Activated CD4-positive, alpha-beta T cell treated with anti-CD3 and anti-CD28 coated beads, Interleukin-2, Interleukin-4, amounts not matched to agents 100 ng/mL and 50 ng/mL, durations not matched to agents 16 hours and 8 hours (primary cell): ENCODE data around the gene POLR2A.
"Not testable (repeated sequence)": the region's sequence is repeated elsewhere in the genome, so short reads cannot be mapped to it uniquely, and the experiment has no call there.

Experiments
- DNase-seq: peaks from one replicate; pipeline ENCODE4 v3.0.0-alpha.2; 2020; ENCODE audit warnings: low spot score

POLR2A gene

DNA sequence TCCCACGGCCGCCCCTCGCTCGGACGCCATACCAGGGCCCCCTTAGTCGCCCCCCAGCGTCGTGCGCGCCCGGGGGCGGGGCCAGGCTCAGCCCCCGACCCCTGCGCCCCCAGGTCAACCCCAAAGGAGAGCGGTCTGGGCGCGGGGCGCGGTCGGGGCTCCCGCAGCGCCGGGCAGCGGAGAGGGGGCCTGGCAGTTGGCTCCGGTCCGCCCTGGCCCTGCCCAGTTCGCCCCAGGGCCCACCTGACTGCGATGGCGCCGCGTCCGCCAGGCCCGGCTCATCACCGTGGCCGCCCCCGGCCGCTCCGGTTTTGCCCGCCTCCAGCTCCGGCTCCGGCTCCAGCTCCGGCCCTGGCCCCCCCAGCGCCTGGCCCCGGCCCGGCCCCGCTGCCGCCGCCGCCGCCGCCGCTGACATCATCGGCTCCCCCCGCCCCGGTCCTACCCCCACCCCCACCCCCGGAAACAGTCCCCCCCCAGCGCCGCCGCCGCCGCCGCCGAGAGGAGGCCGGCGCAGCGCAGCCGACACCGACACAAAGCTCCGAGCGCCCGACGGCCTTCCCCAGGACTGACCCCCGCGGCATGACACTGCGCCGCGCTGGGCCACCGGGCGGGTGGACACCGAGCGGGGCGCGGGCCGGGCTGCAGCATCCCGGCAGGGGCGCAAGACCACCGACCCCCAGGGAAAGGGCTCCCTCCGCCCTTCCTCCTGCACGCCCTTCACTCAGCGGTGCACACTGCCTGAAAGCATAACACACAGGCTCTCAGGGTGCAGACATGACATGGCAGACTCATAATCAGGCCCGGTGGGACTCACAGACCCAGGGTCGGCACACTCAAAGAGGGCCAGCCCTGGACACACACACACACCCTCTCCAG is 4.7 kb upstream of the POLR2A start, which contains the start of gene ZBTB4:
ZBTB4 (minus strand) TSS at position 419 of the 876 bp plus-strand sequence. CDS start 12,830 bp downstream, outside the sequence.
- peak; percentile 34 for DNase-seq

DNA sequence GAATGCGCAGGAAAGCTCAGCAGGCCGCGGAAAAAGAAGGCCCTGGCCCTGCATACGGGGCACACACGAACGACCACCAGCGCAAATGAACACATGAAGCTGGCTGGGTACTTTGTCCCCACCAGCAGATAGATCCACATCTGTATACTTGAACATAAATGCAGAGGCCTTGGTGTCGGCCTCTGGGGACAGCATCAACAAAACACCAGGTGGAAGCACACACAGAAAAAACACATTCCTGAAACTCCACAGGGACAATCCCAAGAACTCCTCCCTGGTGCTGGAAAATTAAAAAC is 4.1 kb upstream of the POLR2A start:
- no peak for DNase-seq

DNA sequence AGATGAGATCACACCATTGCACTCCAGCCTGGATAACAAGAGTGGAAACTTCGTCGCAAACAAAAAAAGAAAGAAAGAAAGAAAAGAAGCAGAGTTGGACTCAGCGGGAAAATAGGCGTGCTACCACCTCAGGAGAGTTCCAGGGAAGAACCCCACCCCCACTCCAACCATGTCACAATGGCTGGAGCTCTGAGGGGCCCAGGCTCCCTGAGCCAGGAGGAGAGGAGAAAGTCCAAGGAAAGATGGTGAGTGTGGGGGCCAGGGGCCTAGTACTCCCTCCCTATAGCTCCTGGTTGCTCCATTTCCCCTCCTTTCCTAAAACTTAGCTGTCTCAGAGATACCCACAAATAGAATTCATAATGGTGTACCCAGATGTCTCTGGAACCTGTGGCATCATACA is 2.9 kb upstream of the POLR2A start, which contains the start of gene SLC35G6:
SLC35G6 (plus strand) TSS at position 172 of the 400 bp plus-strand sequence; CDS start at position 243, 71 bp downstream.
- DNase-seq, result not testable (repeated sequence)

DNA sequence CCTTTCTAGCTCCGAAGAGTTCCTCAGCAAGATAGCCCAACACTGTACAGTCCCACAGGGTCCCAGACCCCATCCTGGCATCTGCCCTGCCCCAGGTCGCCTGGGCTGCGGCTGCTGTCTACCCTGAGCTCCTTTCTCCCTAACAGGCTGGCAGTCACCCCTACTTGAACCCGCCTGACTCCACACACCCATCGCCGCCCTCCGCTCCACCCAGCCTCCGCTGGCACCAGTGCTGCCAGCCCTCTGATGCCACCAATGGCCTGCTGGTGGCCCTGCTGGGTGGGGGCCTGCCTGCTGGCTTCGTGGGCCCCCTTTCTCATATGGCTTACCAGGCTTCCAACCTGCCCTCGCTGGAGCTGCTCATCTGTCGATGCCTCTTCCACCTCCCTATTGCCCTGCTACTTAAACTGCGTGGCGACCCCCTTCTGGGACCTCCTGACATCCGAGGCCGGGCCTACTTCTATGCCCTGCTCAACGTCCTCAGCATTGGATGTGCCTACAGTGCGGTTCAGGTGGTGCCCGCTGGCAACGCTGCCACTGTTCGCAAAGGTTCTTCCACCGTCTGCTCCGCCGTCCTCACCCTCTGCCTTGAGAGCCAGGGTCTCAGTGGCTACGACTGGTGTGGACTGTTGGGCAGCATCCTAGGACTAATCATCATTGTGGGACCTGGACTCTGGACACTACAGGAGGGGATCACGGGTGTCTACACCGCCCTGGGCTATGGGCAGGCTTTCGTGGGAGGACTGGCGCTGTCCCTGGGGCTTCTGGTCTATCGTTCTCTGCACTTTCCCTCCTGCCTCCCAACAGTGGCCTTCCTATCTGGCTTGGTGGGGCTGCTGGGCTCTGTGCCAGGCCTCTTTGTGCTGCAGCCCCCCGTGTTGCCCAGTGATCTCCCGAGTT is 2.1 kb upstream of the POLR2A start:
- not testable (repeated sequence) for DNase-seq

DNA sequence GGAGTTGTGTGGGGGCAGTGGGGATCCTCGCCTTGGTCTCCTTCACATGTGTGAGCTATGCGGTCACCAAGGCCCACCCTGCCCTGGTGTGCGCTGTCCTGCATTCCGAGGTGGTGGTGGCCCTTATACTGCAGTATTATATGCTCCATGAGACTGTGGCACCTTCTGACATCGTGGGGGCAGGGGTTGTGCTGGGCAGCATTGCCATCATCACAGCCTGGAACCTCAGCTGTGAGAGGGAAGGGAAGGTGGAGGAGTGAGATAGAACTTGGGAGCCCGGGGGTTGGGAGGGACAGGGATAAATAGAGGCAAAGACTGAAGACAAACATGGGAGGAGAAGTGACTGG is 1.5 kb upstream of the POLR2A start:
- not testable (repeated sequence) for DNase-seq

DNA sequence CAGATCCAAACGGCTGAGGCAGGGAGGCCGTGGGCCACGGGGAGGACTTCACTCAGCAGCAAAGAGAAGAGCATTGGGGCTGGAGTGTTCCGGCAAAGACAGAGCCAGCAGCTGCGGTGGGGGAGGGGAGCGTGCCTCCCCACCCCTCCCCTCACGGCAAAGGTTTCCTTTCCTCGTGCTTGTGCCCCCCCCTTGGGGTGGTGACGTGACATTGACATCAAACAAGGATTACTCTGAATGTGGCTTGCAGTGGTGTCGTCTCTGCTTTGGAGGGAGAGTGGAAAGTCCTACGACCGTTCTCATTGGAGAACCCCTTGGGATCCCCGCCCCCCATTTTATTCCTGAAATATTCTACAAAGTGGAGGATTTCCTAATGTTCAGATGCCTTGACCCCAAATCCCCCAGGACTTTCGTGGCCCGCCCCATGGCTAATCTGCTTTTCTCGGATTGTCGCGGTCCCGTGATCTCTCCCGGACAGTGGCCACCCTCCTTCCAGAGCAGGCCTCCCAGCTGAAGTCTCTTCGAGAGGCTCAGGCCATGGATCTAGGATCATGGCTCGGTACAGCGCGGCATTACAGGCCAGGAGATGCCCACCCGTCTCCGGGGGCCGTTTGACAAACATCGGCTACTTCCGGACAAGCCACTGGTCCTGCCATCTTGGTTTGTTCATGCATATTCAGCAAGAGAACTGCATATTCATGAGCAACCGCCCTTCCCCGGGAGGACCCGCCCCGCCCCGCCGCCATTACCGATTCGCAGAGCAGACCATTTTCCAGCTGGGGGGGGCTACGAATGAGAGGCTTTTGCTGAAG is 705 bp upstream of the POLR2A start:
- peak; percentile 94 for DNase-seq

DNA sequence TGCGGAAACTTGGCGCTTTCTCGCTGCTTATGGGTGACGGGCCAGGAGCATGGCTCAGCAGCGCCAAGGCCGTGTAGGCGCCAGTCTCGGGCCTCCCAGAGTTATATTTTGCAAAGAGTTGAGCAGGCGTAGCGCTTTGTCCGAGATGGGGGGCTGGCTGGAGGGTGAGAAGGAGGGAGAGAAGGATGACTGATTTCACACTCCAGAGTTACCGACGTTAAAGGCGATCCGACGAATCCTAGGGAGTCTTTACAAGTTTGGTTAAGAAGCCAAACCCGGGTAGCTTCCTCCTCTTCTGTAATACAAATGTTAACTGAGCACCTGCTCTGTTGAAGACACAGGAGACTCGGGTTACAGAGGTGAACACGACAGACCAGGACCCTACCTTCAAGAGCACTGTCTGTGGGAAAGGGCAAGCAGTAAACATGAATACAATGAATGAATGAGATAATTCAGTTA is 782 bp downstream of the POLR2A start:
- no peak for DNase-seq

DNA sequence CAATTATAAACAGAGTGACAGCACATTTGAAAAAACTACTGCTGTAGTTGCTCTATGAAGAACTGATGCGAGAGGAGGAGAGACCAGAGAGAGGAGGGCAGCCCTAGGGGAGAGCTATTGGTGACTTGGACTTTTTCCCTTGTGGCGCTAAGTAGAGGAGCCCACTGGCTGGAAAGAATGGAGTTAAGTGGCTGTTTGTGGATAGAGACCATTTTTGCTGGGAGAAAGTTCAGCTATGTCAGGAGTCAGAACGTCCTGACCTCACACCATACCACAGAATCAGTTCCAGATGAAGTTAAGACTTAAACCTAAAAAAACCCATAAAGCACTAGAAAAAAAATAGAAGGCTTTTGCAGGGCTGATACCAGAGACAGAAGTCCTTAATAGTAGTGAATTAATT is 2.0 kb downstream of the POLR2A start:
- DNase-seq, result no peak

DNA sequence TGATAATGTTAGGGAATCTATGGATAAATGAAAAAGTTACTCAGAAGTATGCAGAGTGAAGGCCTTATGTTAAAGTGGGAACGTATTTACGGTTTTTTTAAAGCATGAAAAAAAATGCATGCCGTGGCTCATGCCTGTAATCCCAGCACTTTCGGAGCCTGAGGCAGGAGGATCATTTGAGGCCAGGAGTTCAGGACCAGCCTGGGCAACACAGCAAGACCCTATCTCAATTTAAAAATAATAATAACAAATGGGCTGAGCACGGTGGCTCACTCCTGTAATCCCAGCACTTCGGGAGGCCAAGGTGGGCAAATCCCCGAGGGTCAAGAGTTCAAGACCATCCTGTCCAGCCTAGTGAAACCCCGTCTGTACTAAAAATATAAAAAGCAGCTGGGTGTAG is 6.0 kb downstream of the POLR2A start:
- no peak for DNase-seq

DNA sequence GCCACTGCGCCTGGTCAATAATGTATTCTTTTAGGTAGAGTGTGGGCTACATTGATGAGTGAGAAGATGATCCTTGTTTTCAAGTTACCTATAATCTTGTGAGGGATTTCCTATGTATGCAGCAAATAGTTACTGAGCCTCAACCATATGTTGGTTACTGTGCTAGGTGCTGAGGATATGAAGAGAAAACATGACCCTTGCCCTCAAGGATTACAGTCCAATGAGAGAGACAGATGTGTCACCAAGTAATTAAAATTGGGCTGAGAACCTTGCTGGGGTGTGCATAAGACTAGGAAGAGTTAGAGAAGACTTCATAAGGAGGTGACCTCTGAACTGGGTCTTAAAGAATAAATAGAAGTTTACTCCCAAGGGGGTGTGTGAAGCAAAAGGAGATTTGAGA is 7.4 kb downstream of the POLR2A start:
- no peak for DNase-seq

DNA sequence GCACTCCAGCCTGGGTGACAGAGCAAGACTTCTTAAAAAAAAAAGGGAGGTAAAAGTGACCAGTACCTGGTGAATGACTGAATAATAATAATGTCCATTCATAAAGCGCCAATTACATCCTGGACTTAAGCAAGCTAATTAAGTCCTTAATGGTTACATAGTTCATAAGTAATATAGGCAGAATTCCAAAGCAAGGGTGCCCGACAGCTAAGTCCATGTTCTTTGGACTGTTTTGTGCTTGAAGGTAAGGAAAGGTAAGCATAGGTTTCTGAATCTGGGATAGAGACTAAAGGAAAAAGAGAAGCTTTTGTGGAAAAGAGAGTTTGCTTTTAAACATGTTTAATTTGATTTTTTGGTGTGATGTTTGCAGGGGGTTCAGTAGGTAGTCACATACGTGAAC is 9.8 kb downstream of the POLR2A start:
- no peak for DNase-seq

DNA sequence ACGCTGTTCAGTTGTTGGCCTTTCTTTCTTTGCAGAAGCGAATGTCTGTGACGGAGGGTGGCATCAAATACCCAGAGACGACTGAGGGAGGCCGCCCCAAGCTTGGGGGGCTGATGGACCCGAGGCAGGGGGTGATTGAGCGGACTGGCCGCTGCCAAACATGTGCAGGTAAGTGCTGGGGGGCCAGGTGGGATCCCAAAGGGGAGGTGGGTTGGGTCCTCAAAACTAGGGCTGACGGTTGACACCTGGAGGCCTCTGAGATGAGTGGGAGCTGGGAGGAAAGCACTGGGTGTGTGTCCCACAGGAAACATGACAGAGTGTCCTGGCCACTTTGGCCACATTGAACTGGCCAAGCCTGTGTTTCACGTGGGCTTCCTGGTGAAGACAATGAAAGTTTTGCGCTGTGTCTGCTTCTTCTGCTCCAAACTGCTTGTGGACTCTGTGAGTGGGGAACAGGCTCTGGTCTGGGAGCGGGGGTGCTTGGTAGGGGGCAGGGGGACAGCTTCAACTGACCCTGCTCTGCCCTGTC is 11.8 kb downstream of the POLR2A start:
- no peak for DNase-seq

DNA sequence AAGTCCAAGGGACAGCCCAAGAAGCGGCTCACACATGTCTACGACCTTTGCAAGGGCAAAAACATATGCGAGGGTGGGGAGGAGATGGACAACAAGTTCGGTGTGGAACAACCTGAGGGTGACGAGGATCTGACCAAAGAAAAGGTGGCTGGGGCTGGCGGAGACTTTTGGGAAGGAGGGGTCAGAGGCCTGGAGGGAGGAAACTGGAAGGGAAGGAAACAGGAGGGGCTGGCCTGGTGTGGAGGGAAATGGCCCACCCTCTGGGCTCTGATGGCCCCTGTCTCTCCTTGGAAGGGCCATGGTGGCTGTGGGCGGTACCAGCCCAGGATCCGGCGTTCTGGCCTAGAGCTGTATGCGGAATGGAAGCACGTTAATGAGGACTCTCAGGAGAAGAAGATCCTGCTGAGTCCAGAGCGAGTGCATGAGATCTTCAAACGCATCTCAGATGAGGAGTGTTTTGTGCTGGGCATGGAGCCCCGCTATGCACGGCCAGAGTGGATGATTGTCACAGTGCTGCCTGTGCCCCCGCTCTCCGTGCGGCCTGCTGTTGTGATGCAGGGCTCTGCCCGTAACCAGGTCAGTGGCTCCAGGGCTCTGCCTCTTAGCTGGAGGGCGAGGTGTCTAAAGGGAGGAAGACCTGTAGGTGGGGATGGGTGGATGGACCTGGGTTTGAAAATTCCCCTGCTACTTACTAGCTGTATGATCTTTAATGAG is 12.5 kb downstream of the POLR2A start:
- DNase-seq, result no peak

DNA sequence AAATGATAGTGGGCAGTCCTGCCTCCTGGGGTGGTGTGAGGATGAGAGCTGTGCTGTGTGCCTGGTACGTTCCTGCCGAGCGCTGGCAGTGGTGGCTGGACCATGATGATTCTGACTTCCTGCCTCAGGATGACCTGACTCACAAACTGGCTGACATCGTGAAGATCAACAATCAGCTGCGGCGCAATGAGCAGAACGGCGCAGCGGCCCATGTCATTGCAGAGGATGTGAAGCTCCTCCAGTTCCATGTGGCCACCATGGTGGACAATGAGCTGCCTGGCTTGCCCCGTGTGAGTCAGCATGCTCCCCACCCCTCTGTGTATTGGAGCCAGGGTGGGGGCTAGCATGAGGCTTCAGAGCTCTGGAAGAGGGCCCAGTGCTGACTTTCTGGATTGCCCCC is 13.1 kb downstream of the POLR2A start:
- no peak for DNase-seq

DNA sequence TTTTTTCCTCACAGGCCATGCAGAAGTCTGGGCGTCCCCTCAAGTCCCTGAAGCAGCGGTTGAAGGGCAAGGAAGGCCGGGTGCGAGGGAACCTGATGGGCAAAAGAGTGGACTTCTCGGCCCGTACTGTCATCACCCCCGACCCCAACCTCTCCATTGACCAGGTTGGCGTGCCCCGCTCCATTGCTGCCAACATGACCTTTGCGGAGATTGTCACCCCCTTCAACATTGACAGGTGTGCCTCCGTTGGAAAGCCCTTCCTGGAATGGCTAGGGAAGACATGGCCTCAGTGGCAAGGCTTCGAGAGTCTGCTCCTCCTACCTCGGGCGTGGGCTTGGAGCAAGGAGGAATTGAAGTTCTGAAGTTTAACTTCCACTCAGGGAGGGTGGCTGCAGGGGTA is 13.5 kb downstream of the POLR2A start:
- DNase-seq, result no peak

DNA sequence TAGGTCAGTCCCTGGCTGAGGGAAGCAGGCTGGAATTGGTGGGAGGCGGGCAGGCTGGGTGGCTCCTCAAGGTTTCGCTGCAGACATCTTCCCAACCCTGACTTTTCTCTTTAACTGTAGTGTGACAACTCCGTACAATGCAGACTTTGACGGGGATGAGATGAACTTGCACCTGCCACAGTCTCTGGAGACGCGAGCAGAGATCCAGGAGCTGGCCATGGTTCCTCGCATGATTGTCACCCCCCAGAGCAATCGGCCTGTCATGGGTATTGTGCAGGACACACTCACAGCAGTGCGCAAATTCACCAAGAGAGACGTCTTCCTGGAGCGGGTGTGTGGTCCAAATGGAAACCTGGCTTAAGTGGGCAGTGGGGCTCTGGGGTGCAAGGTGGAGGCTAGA is 15.0 kb downstream of the POLR2A start:
- no peak for DNase-seq

DNA sequence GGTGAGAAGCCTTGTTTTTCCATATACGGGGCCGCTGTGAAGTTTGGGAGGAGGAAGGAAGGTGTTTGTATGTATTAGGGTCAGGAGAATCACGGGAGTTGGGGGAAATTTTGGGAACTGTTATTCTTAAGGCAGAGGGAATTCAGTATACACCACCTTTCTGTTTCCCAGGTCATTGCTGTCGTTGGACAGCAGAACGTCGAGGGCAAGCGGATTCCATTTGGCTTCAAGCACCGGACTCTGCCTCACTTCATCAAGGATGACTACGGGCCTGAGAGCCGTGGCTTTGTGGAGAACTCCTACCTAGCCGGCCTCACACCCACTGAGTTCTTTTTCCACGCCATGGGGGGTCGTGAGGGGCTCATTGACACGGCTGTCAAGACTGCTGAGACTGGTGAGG is 17.6 kb downstream of the POLR2A start:
- DNase-seq, result no peak

DNA sequence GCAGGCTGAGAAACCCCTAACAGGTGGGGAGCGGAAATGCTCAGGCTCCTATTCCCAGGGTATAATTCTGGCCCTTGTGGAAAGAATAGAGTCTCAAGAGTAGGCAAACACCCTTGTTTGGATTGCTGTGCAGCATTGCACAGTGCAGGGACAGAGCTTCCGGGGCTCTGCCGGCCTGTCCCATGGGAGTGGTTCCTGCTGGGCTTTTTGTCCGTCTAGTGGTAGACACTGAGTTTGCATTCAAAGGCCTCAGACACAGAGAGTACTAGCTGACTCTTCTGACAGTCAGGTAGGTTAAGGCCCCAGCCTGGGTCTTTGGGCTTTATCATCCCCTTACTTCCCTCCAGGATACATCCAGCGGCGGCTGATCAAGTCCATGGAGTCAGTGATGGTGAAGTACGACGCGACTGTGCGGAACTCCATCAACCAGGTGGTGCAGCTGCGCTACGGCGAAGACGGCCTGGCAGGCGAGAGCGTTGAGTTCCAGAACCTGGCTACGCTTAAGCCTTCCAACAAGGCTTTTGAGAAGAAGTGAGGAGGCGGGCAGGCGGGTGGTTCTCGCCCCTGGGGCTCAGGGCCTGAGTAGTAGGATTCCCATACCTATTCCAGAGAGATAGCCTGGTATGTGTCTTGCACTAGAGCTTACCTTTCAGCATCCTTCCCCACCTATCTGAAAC is 18.1 kb downstream of the POLR2A start:
- DNase-seq, result no peak

DNA sequence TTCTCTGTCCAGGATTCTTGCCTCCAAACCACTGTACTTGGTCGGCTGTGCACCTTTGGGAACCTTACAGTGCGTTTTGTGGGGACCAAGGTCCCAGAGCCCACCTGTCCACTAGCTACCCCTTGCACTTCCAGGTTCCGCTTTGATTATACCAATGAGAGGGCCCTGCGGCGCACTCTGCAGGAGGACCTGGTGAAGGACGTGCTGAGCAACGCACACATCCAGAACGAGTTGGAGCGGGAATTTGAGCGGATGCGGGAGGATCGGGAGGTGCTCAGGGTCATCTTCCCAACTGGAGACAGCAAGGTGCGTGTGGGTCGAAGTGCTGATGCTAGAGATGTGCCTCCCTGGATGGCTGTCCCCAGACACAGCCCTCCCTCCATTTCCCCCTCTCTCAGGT is 18.8 kb downstream of the POLR2A start:
- no peak for DNase-seq

DNA sequence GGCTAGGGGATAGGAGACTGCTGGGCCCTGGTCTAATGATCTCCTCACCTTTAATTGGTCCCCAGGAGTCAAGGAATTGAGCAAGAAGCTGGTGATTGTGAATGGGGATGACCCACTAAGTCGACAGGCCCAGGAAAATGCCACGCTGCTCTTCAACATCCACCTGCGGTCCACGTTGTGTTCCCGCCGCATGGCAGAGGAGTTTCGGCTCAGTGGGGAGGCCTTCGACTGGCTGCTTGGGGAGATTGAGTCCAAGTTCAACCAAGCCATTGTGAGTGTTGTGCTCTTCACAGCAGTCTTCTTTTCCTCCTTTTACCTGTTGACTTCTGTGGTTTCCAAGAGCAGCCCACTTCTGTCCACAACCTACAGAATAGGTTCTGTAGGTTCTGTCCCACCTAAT is 19.4 kb downstream of the POLR2A start:
- DNase-seq, result no peak

DNA sequence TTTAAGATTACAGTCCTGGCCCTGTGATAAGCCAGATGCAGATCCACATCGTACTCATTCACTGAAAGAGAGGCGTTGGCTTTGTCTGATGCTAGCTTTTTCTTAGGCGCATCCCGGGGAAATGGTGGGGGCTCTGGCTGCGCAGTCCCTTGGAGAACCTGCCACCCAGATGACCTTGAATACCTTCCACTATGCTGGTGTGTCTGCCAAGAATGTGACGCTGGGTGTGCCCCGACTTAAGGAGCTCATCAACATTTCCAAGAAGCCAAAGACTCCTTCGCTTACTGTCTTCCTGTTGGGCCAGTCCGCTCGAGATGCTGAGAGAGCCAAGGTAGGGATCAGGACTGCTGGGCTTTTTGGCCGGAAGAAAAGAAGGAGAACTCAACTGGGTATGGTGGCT is 24.0 kb downstream of the POLR2A start:
- no peak for DNase-seq
